Smooth muscle cell (in vitro differentiated cells): Measurements from ENCODE around the gene CDC42BPA. TPM values are rescaled to one million over a fixed set of nuclear protein-coding genes. Genes with fewer than 3 reads are reported as not detected.

Source experiments
- DNase-seq: peaks from one replicate; lab custom pipeline; 2025; ENCODE audit not compliant: unreplicated experiment; lab: John Stamatoyannopoulos, UW
- H2AFZ ChIP-seq: fragments of 200-600 bp; sonication (generic); 2 replicates; pipeline ENCODE4 v1.6.0; 2016; ENCODE audit warnings: antibody characterized with exemption, low read depth, mild to moderate bottlenecking
- H3F3A ChIP-seq: fragments of 200-600 bp; sonication (generic); 2 replicates; pipeline ENCODE4 v1.6.0; 2017; ENCODE audit warnings: antibody characterized with exemption, low read depth
- H3K27ac ChIP-seq: fragments of 200-600 bp; sonication (generic); 2 replicates; pipeline ENCODE4 v1.5.1; 2016; ENCODE audit warnings: low read depth, mild to moderate bottlenecking
- H3K27me3 ChIP-seq: fragments of 200-600 bp; sonication (generic); 2 replicates; pipeline ENCODE4 v1.6.1; 2016; ENCODE audit warnings: low read depth, mild to moderate bottlenecking
- H3K36me3 ChIP-seq: fragments of 200-600 bp; sonication (generic); 2 replicates; pipeline ENCODE4 v1.5.1; 2016; ENCODE audit warnings: low read depth
- H3K4me1 ChIP-seq: fragments of 200-600 bp; sonication (generic); 2 replicates; pipeline ENCODE4 v1.5.1; 2016; ENCODE audit warnings: low read depth
- H3K4me2 ChIP-seq: fragments of 200-600 bp; sonication (generic); 2 replicates; pipeline ENCODE4 v1.6.0; 2016; ENCODE audit warnings: mild to moderate bottlenecking
- H3K4me3 ChIP-seq: fragments of 200-600 bp; sonication (generic); 2 replicates; pipeline ENCODE4 v1.5.1; 2016; ENCODE audit warnings: mild to moderate bottlenecking
- H3K79me2 ChIP-seq: fragments of 200-600 bp; sonication (generic); 2 replicates; pipeline ENCODE4 v1.6.0; 2016; ENCODE audit warnings: low read depth, mild to moderate bottlenecking
- H3K9ac ChIP-seq: fragments of 200-600 bp; sonication (generic); 2 replicates; pipeline ENCODE4 v1.6.0; 2016; ENCODE audit warnings: low read depth
- H3K9me3 ChIP-seq: fragments of 200-600 bp; sonication (generic); replicated peaks from 2 replicates; pipeline ENCODE4 v1.5.1; 2016; ENCODE audit warnings: low read depth
- H4K20me1 ChIP-seq: fragments of 200-600 bp; sonication (generic); 2 replicates; pipeline ENCODE4 v1.6.0; 2016; ENCODE audit warnings: low read depth
- WGBS: methylation state at CpG from one replicate; pipeline ENCODE4 v1.1.7; 2016; ENCODE audit warnings: low lambda C conversion rate; 5-methylcytosine and 5-hydroxymethylcytosine counted together
- polyA plus RNA-seq: library from polyadenylated mRNA; unstranded; fragments of >200 nt; fragmentation: Nextera tagmentation; extraction: Ambion mirVana; gene quantifications from 2 replicates; pipeline ENCODE4 v1.2.1, GENCODE V29; 2016
- total RNA-seq: library from RNA; depleted of rRNA; stranded (reverse); fragments of >200 nt; gene quantifications from 2 replicates; pipeline ENCODE4 v1.2.3, GENCODE V29; 2014
- TF ChIP-seq, protein P1 (sequence below): fragments of 200-600 bp; sonication (generic); IDR thresholded peaks from 2 replicates; pipeline ENCODE4 v1.5.1; 2017; ENCODE audit warnings: borderline replicate concordance, mild to moderate bottlenecking, antibody characterized with exemption; ENCODE audit not compliant: insufficient read depth, poor library complexity, severe bottlenecking

CDC42BPA gene
- total and polyA plus RNA-seq, 2 experiments from 2014 or later = 14.8 to 34.9 TPM

- WGBS = 84% methylated on average over 6 of the region's 6 CpGs
These were observed 72.5 kb downstream of the CDC42BPA start for GRCh38 chr1:227245613-227246320.

DNA sequence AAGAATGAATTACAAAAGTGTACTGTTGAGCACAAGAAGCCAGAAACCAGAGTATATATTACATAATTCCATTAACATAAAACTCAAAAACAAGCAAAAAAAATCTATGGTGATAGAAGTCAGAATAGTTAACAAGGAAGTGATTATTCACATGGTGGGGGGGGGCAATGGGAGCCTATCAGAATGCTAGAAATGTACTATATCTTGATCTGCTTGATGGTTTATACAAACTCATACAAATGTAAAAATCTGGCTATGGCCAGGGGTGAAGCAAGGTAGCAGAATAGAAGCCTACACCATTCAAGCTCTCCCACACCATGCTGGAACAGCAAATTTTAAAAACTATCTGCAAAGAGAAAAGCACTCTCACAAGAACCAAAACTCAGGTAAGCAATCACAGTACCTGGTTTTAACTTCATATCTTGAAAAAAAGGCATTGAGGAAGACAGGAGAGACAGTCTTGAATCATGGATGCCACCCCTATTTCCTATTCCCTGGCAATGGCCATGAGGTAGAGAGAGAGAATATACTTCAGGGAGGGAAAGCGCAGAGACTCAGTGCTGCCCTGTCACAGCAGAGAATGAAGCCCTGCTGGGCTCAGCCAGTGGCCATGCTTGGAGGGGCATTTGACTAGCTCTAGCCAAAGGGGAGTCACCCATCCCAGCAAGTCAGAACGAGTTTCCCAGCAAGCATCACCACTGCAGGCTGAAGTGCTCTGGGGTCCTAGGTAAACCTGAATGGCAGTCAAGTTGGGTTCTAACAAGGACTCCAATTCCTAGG, 73.8 kb downstream of the CDC42BPA start:
- TF ChIP-seq, protein P1, sequence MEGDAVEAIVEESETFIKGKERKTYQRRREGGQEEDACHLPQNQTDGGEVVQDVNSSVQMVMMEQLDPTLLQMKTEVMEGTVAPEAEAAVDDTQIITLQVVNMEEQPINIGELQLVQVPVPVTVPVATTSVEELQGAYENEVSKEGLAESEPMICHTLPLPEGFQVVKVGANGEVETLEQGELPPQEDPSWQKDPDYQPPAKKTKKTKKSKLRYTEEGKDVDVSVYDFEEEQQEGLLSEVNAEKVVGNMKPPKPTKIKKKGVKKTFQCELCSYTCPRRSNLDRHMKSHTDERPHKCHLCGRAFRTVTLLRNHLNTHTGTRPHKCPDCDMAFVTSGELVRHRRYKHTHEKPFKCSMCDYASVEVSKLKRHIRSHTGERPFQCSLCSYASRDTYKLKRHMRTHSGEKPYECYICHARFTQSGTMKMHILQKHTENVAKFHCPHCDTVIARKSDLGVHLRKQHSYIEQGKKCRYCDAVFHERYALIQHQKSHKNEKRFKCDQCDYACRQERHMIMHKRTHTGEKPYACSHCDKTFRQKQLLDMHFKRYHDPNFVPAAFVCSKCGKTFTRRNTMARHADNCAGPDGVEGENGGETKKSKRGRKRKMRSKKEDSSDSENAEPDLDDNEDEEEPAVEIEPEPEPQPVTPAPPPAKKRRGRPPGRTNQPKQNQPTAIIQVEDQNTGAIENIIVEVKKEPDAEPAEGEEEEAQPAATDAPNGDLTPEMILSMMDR = no peak
- Histone ChIP-seq H3K4me2 (no peak overlapping the region), H3K27ac (no peak overlapping the region), H3K36me3 (no peaks in the 10 kb centered on the region), H3K4me3 (no peak overlapping the region), H3K9ac (no peak overlapping the region), H3K27me3 (no peaks in the 10 kb centered on the region), H3K79me2 (peaks cover 86% of the 10 kb centered on the region), H3K9me3 (no peaks in the 10 kb centered on the region), H4K20me1 (peaks cover 65% of the 10 kb centered on the region), H2AFZ (no peak overlapping the region), H3K4me1 (no peaks in the 10 kb centered on the region), H3F3A (no peaks in the 10 kb centered on the region)
- whole genome bisulfite sequencing = 90% methylated on average over 2 of the region's 2 CpGs
- no peak for DNase-seq

More at GRCh38 chr1:227245613-227246320, 72.5 kb downstream of the CDC42BPA start:
- Histone ChIP-seq H3F3A (no peaks in the 10 kb centered on the region), H3K27me3 (no peaks in the 10 kb centered on the region), H3K4me2 (no peak overlapping the region), H3K9me3 (no peaks in the 10 kb centered on the region), H3K36me3 (no peaks in the 10 kb centered on the region), H3K4me3 (no peak overlapping the region), H2AFZ (no peak overlapping the region), H3K79me2 (peaks cover 84% of the 10 kb centered on the region), H4K20me1 (peaks cover 57% of the 10 kb centered on the region), H3K27ac (no peak overlapping the region), H3K9ac (no peak overlapping the region), H3K4me1 (no peaks in the 10 kb centered on the region)
- TF ChIP-seq, protein P1 = no peak
- DNase-seq = no peak

- H3K4me1 ChIP-seq = no peaks in the 10 kb centered on the region
- no peak overlapping the region for H3K9ac ChIP-seq
- no peak overlapping the region for H3K4me3 ChIP-seq
- no peaks in the 10 kb centered on the region for H3K36me3 ChIP-seq
- no peaks in the 10 kb centered on the region for H3K9me3 ChIP-seq
- DNase-seq = no peak
- H3K4me2 ChIP-seq = no peak overlapping the region
- no peaks in the 10 kb centered on the region for H3K27me3 ChIP-seq
- 95% methylated on average over 2 of the region's 2 CpGs for WGBS
- peaks cover 80% of the 10 kb centered on the region for H4K20me1 ChIP-seq
- H3K27ac ChIP-seq = no peak overlapping the region
- peaks cover 88% of the 10 kb centered on the region for H3K79me2 ChIP-seq
- no peak overlapping the region for H2AFZ ChIP-seq
- TF ChIP-seq, protein P1 = no peak
- H3F3A ChIP-seq = no peaks in the 10 kb centered on the region
These were observed 75.2 kb downstream of the CDC42BPA start for GRCh38 chr1:227242811-227243682.
